Activated CD4-positive, alpha-beta memory T cell treated with anti-CD3 and anti-CD28 coated beads for 36 hours (primary cell): ENCODE results near the gene ARNT2. TPM values are rescaled to one million over a fixed set of nuclear protein-coding genes. Genes with fewer than 3 reads are reported as not detected.
"Not testable (repeated sequence)": the region's sequence is repeated elsewhere in the genome, so short reads cannot be mapped to it uniquely, and the experiment has no call there.

Source experiments
- CTCF ChIA-PET: fragments of 350-600 bp; sonication (Branson Sonifier 250); formaldehyde crosslinking; loops from one replicate; lab custom pipeline; 2021; ENCODE audit warnings: antibody characterized with exemption, inconsistent platforms; lab: Charles Lee
- POLR2A ChIA-PET: fragments of 350-600 bp; sonication (Branson Sonifier 250); formaldehyde crosslinking; loops from one replicate; lab custom pipeline; 2021; ENCODE audit warnings: antibody characterized with exemption; lab: Charles Lee
- DNase-seq: peaks from one replicate; pipeline ENCODE4 v3.0.0-alpha.2; 2020
- H3K27ac Mint-ChIP-seq: one replicate; pipeline ENCODE4 v1.8.0; 2021; ENCODE audit warnings: mixed read lengths
- H3K27me3 Mint-ChIP-seq: one replicate; pipeline ENCODE4 v1.8.0; 2021; ENCODE audit warnings: mixed read lengths
- H3K36me3 Mint-ChIP-seq: one replicate; pipeline ENCODE4 v1.8.0; 2021; ENCODE audit warnings: mixed read lengths
- H3K4me1 Mint-ChIP-seq: one replicate; pipeline ENCODE4 v1.8.0; 2021; ENCODE audit warnings: low read depth, mixed read lengths
- H3K4me3 Mint-ChIP-seq: one replicate; pipeline ENCODE4 v1.8.0; 2021; ENCODE audit warnings: mild to moderate bottlenecking, mixed read lengths
- H3K9me3 Mint-ChIP-seq: one replicate; pipeline ENCODE4 v1.8.0; 2021; ENCODE audit warnings: mixed read lengths
- intact Hi-C: fragments of 100-400 bp; cut with micrococcal nuclease; formaldehyde crosslinking; loops from one replicate; pipeline ENCODE4 v1.15.1; 2023
- total RNA-seq, 2 experiments: library from RNA; stranded (reverse); gene quantifications; one replicate each; pipeline ENCODE4 v1.2.3, GENCODE V29; 2021

Gene ARNT2
- total RNA-seq, 2 experiments from 2014 or later: 0.10 to 0.38 TPM

- H3K4me1 Mint-ChIP-seq: no peaks in the 10 kb centered on the region
- intact Hi-C loops: no loop called here
- no peak overlapping the region for H3K4me3 Mint-ChIP-seq
- no peaks in the 10 kb centered on the region for H3K36me3 Mint-ChIP-seq
- H3K27me3 Mint-ChIP-seq: peaks cover 1% of the 10 kb centered on the region
- peaks cover 6% of the 10 kb centered on the region for H3K9me3 Mint-ChIP-seq
- ChIA-PET POLR2A (no interaction called here), CTCF (no interaction called here)
- no peak for DNase-seq
- H3K27ac Mint-ChIP-seq: no peak overlapping the region
These were observed 14.8 kb upstream of the ARNT2 start for GRCh38 chr15:80389370-80389769.

- CTCF ChIA-PET, H3K36me3 Mint-ChIP-seq, intact Hi-C loops, DNase-seq, H3K27ac Mint-ChIP-seq, H3K27me3 Mint-ChIP-seq, H3K9me3 Mint-ChIP-seq, H3K4me1 Mint-ChIP-seq, H3K4me3 Mint-ChIP-seq, POLR2A ChIA-PET: not testable (repeated sequence)
These were observed 13.2 kb upstream of the ARNT2 start for GRCh38 chr15:80390942-80391341.

- Mint-ChIP-seq H3K27ac (no peak overlapping the region), H3K9me3 (peaks cover 5% of the 10 kb centered on the region), H3K27me3 (peaks cover 14% of the 10 kb centered on the region), H3K4me1 (no peaks in the 10 kb centered on the region), H3K4me3 (no peak overlapping the region), H3K36me3 (no peaks in the 10 kb centered on the region)
- intact Hi-C loops: no loop called here
- ChIA-PET CTCF (no interaction called here), POLR2A (no interaction called here)
- DNase-seq: no peak
These were observed 8.6 kb upstream of the ARNT2 start for GRCh38 chr15:80395616-80396015.

GRCh38 chr15:80396096-80396495 lies 8.1 kb upstream of the ARNT2 start:
- intact Hi-C loops: no loop called here
- DNase-seq: no peak
- no peaks in the 10 kb centered on the region for H3K36me3 Mint-ChIP-seq
- ChIA-PET CTCF (no interaction called here), POLR2A (no interaction called here)
- no peak overlapping the region for H3K4me3 Mint-ChIP-seq
- H3K27ac Mint-ChIP-seq: no peak overlapping the region
- H3K27me3 Mint-ChIP-seq: peaks cover 14% of the 10 kb centered on the region
- no peaks in the 10 kb centered on the region for H3K9me3 Mint-ChIP-seq
- no peaks in the 10 kb centered on the region for H3K4me1 Mint-ChIP-seq

- Mint-ChIP-seq H3K4me3 (no peak overlapping the region), H3K27ac (no peak overlapping the region), H3K27me3 (peaks cover 34% of the 10 kb centered on the region), H3K4me1 (no peaks in the 10 kb centered on the region), H3K36me3 (no peaks in the 10 kb centered on the region), H3K9me3 (no peaks in the 10 kb centered on the region)
- CTCF ChIA-PET: no interaction called here
- intact Hi-C loops: no loop called here
- DNase-seq: no peak
- POLR2A ChIA-PET: no interaction called here
These were observed 4.7 kb upstream of the ARNT2 start for GRCh38 chr15:80399508-80399907.

- intact Hi-C loops: no loop called here
- Mint-ChIP-seq H3K4me3 (no peak overlapping the region), H3K27me3 (peaks cover 46% of the 10 kb centered on the region), H3K27ac (no peak overlapping the region), H3K36me3 (no peaks in the 10 kb centered on the region), H3K9me3 (no peaks in the 10 kb centered on the region), H3K4me1 (peaks cover 4% of the 10 kb centered on the region)
- ChIA-PET POLR2A (no interaction called here), CTCF (no interaction called here)
- no peak for DNase-seq
These were observed 2.7 kb upstream of the ARNT2 start for GRCh38 chr15:80401456-80401855.

- Mint-ChIP-seq H3K4me3 (no peak overlapping the region), H3K9me3 (no peaks in the 10 kb centered on the region), H3K27ac (no peak overlapping the region), H3K4me1 (peaks cover 4% of the 10 kb centered on the region), H3K27me3 (peaks cover 48% of the 10 kb centered on the region), H3K36me3 (no peaks in the 10 kb centered on the region)
- ChIA-PET CTCF (no interaction called here), POLR2A (no interaction called here)
- DNase-seq: no peak
- intact Hi-C loops: no loop called here
These were observed 1.8 kb upstream of the ARNT2 start for GRCh38 chr15:80402339-80402738.

GRCh38 chr15:80403712-80404056 lies 498 bp upstream of the ARNT2 start:
- Mint-ChIP-seq H3K36me3 (no peaks in the 10 kb centered on the region), H3K4me1 (peaks cover 4% of the 10 kb centered on the region), H3K27ac (no peak overlapping the region), H3K9me3 (no peaks in the 10 kb centered on the region), H3K27me3 (peaks cover 51% of the 10 kb centered on the region), H3K4me3 (no peak overlapping the region)
- intact Hi-C loops: no loop called here
- ChIA-PET POLR2A (no interaction called here), CTCF (no interaction called here)
- DNase-seq: no peak

GRCh38 chr15:80404761-80405553 lies 775 bp downstream of the ARNT2 start:
- ChIA-PET POLR2A (no interaction called here), CTCF (no interaction called here)
- Mint-ChIP-seq H3K36me3 (no peaks in the 10 kb centered on the region), H3K4me1 (peaks cover 4% of the 10 kb centered on the region), H3K9me3 (no peaks in the 10 kb centered on the region), H3K27me3 (peaks cover 58% of the 10 kb centered on the region), H3K27ac (no peak overlapping the region), H3K4me3 (no peak overlapping the region)
- intact Hi-C loops: no loop called here
- DNase-seq: peak; percentile 22

- H3K4me3 Mint-ChIP-seq: no peak overlapping the region
- intact Hi-C loops: no loop called here
- H3K9me3 Mint-ChIP-seq: no peaks in the 10 kb centered on the region
- peaks cover 4% of the 10 kb centered on the region for H3K4me1 Mint-ChIP-seq
- H3K27me3 Mint-ChIP-seq: peaks cover 57% of the 10 kb centered on the region
- no peak overlapping the region for H3K27ac Mint-ChIP-seq
- CTCF ChIA-PET: no interaction called here
- POLR2A ChIA-PET: no interaction called here
- H3K36me3 Mint-ChIP-seq: no peaks in the 10 kb centered on the region
- no peak for DNase-seq
These were observed 1.3 kb downstream of the ARNT2 start for GRCh38 chr15:80405554-80405850.

GRCh38 chr15:80405970-80406369 lies 1.8 kb downstream of the ARNT2 start:
- Mint-ChIP-seq H3K27ac (no peak overlapping the region), H3K36me3 (no peaks in the 10 kb centered on the region), H3K27me3 (peaks cover 58% of the 10 kb centered on the region), H3K4me1 (peaks cover 4% of the 10 kb centered on the region), H3K9me3 (no peaks in the 10 kb centered on the region), H3K4me3 (no peak overlapping the region)
- ChIA-PET POLR2A (no interaction called here), CTCF (no interaction called here)
- intact Hi-C loops: no loop called here
- DNase-seq: no peak

GRCh38 chr15:80411788-80412288 lies 7.7 kb downstream of the ARNT2 start:
- no peak overlapping the region for H3K4me3 Mint-ChIP-seq
- POLR2A ChIA-PET: no interaction called here
- H3K27me3 Mint-ChIP-seq: peaks cover 27% of the 10 kb centered on the region

GRCh38 chr15:80414546-80415357 lies 10.6 kb downstream of the ARNT2 start:
- Mint-ChIP-seq H3K9me3 (no peaks in the 10 kb centered on the region), H3K4me3 (no peak overlapping the region), H3K36me3 (no peaks in the 10 kb centered on the region), H3K4me1 (no peaks in the 10 kb centered on the region), H3K27ac (no peak overlapping the region), H3K27me3 (peaks cover 23% of the 10 kb centered on the region)
- DNase-seq: no peak
- CTCF ChIA-PET: no interaction called here
- intact Hi-C loops: no loop called here
- POLR2A ChIA-PET: no interaction called here

More at GRCh38 chr15:80411788-80412288, 7.7 kb downstream of the ARNT2 start:
- intact Hi-C loops: no loop called here
- CTCF ChIA-PET: no interaction called here
- Mint-ChIP-seq H3K4me1 (no peaks in the 10 kb centered on the region), H3K36me3 (no peaks in the 10 kb centered on the region), H3K27ac (no peak overlapping the region), H3K9me3 (no peaks in the 10 kb centered on the region)
- DNase-seq: no peak
